HUDEP-2 (cell line): Measurements from ENCODE around the gene CHIT1.
A peak's percentile ranks its signal among the peaks of the same experiment; 100 is the strongest.
"Not testable (repeated sequence)": the region's sequence is repeated elsewhere in the genome, so short reads cannot be mapped to it uniquely, and the experiment has no call there.

Source experiments
- DNase-seq, 76 experiments: peaks; one replicate each; lab custom pipeline; 2025; ENCODE audit not compliant: unreplicated experiment in 76 of 76; lab: John Stamatoyannopoulos, UW

Gene CHIT1

GRCh38 chr1:203266140-203266539 lies 36.7 kb upstream of the CHIT1 start:
- not testable (repeated sequence) for DNase-seq

- DNase-seq: no peak
These were observed 36.1 kb upstream of the CHIT1 start for GRCh38 chr1:203265541-203265940.

- no peak for DNase-seq
These were observed 34.6 kb upstream of the CHIT1 start for GRCh38 chr1:203264052-203264501.

- no peak for DNase-seq
These were observed 34.0 kb upstream of the CHIT1 start for GRCh38 chr1:203263496-203263895.

- not testable (repeated sequence) for DNase-seq
These were observed 27.2 kb upstream of the CHIT1 start for GRCh38 chr1:203256636-203257035.

- not testable (repeated sequence) for DNase-seq
These were observed 25.3 kb upstream of the CHIT1 start for GRCh38 chr1:203254782-203255181.

GRCh38 chr1:203252678-203253077 lies 23.2 kb upstream of the CHIT1 start:
- DNase-seq: no peak

- DNase-seq: no peak
These were observed 22.0 kb upstream of the CHIT1 start for GRCh38 chr1:203251466-203251865.

- no peak for DNase-seq
These were observed 21.4 kb upstream of the CHIT1 start for GRCh38 chr1:203250911-203251310.

GRCh38 chr1:203244776-203245175 lies 15.3 kb upstream of the CHIT1 start:
- DNase-seq: no peak

GRCh38 chr1:203241708-203242107 lies 12.2 kb upstream of the CHIT1 start:
- not testable (repeated sequence) for DNase-seq

GRCh38 chr1:203239526-203240305 lies 10.2 kb upstream of the CHIT1 start:
- no peak for DNase-seq

GRCh38 chr1:203239081-203239480 lies 9.6 kb upstream of the CHIT1 start:
- DNase-seq: no peak

GRCh38 chr1:203238535-203238934 lies 9.1 kb upstream of the CHIT1 start:
- DNase-seq: no peak

GRCh38 chr1:203234901-203235300 lies 5.4 kb upstream of the CHIT1 start:
- DNase-seq: not testable (repeated sequence)

GRCh38 chr1:203228670-203229069 lies 803 bp downstream of the CHIT1 start:
- no peak for DNase-seq

- no peak for DNase-seq
These were observed 1.9 kb downstream of the CHIT1 start for GRCh38 chr1:203227371-203228083.

- DNase-seq: no peak
These were observed 4.4 kb downstream of the CHIT1 start for GRCh38 chr1:203225071-203225470.

- no peak for DNase-seq
These were observed 6.3 kb downstream of the CHIT1 start for GRCh38 chr1:203223012-203223775.

- peak in 4 of 76 experiments; percentile 4 to 21 (median 6) for DNase-seq
These were observed 9.5 kb downstream of the CHIT1 start for GRCh38 chr1:203219934-203220333.

GRCh38 chr1:203219171-203219570 lies 10.3 kb downstream of the CHIT1 start:
- no peak for DNase-seq
